ENCODE results near the gene PAK2.
"Not testable (repeated sequence)": the region's sequence is repeated elsewhere in the genome, so short reads cannot be mapped to it uniquely, and the experiment has no call there.

Gene PAK2

DNA sequence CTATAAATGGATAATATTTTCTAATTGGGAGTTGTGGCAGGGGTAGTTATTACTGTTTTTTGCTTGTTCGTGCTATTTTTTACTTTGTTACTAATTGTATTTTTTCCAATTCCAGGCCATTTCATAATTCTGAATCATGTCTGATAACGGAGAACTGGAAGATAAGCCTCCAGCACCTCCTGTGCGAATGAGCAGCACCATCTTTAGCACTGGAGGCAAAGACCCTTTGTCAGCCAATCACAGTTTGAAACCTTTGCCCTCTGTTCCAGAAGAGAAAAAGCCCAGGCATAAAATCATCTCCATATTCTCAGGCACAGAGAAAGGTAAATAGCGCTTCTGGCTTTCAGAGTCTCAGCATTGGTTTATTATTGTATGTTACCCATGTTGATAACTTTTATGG, 42.9 kb downstream of the PAK2 start:
- no peak for DNase-seq (ENCODE audit: low spot score)

DNA sequence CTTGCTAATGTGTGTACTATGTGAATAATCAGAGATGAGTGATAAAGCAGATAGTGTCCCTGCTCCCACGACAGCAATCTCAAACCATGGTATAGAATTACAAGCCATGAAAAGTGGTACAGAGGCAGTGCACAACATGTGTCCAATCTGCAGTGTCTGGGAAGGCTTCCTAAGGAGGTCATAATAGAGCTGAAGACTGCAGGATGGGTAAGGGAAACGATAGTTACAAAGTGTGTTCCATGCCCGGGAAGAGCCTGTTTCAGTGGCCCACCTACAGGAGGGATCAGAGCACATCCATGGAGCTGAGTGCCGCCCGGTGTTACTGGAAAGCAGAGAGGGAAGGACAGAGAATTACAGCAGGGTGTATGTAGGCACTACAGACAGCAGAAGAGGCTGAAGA, 48.9 kb downstream of the PAK2 start:
- no peak for DNase-seq (ENCODE audit: low spot score)

DNA sequence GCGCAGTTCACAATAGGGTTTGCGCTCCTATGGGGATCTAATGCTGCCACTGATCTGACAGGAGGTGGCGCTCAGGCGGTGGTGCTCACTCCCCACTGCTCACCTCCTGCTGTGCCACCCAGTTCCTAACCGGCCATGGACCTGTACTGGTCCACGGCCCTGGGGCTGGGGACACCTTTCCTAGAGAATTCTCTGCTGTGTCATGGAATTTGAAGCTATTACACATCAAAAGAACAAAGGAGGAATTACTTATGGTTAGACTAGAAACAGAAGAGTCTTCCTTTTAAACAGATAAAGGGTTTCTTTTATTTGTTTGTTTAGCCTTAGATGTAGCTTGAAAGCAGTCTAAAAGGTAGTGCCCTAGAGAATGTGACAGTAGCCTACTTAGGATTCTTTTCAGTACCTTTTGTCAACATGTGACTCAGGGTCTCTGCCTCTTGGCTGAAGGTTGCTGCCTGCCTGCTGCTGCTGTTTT, 50.3 kb downstream of the PAK2 start:
- no peak for DNase-seq (ENCODE audit: low spot score)

DNA sequence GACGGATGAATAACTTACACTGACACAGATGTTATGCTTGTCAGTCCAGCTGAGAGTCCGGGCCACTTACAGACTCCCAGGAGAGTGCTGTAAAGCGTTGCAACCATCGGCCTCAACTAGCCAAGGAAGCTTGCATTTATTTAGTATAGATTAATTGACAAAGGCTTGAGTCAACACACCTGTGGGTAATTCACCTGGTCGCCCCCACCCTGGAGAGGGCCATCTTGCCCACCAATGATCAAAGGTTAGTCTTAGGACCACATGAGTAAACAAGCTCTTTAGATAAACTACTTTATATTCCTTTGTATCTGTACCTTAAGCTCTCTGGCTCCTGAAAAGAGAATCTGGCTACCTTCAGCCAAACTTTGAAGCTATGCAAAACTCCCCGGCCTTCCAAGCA, 51.0 kb downstream of the PAK2 start:
- DNase-seq (ENCODE audit: low spot score): no peak

DNA sequence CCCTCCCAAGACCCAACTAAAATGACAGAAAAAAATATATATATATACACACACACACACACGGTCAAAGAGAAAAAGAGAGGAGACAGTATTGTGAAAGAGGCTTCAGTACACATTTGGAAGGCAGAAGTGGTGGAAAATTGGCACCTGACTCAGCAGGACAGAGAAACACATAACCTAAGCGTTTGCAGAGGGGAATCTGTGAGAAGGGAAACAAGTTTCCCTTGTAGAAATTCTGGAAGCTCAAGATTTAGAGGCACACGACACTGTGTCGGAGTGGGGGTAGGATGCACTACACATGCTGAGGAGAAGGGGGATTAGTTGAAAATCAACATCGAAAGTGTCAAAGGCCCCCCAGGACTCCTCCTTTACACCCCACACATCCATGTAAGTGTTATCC, 53.1 kb downstream of the PAK2 start:
- DNase-seq (ENCODE audit: low spot score): peak; percentile 20

DNA sequence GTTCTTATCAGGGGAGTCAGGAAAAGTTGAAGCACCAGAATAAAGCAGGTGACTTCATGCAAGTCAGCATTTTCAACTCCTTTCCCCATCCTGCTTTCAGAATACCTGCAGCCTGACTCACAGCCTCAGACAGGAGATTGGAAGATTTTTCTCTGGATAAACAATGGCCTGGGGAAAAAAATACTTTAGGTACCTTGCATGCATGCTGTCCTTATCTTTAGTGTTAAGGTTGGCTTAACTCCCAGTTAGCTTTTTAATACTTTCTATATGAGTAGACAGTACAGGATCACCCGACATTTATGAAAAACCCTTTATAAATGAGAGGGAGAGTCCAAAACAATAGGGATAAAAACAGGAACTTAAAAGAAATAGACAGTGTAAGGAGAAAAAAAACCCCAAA, 53.6 kb downstream of the PAK2 start:
- DNase-seq (ENCODE audit: low spot score): no peak

DNA sequence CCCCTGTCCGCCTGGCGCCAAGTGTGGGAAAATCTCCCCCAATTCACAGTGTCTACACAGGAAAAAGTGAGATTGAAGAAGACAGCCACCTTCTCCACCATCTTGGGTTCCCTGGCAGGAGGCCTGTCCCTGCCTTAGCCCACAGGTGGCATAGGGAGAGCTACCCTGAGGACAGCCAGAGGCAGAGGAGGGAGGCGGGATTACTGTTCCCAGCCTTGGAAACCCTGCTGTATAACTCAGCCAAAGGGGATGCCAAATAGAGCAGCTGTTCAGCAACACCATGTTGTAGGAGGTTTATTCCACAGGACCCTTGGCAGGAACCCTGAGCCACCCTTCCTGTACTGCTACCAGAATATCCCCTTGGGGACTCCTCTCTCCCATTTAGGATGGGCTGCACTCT, 54.8 kb downstream of the PAK2 start:
- DNase-seq (ENCODE audit: low spot score): no peak

DNA sequence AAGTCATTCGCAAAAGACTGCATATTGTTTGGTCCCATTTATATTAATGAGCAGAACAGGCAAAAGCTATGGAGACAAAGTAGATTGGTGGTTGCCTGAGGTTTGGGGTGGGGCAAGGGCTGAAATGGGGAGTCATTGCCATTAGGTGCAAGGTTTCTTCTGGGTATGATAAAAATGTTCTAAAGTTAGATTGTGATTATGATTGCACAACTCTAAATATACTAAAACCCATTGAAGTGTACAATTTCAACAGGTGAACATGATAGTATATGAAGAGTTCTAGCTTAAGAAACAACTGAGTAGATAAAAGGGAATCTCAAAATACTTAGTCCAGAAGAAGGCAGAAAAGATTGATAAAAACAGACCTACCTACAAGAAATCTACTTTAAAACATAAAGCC, 56.7 kb downstream of the PAK2 start:
- no peak for DNase-seq (ENCODE audit: low spot score)

DNA sequence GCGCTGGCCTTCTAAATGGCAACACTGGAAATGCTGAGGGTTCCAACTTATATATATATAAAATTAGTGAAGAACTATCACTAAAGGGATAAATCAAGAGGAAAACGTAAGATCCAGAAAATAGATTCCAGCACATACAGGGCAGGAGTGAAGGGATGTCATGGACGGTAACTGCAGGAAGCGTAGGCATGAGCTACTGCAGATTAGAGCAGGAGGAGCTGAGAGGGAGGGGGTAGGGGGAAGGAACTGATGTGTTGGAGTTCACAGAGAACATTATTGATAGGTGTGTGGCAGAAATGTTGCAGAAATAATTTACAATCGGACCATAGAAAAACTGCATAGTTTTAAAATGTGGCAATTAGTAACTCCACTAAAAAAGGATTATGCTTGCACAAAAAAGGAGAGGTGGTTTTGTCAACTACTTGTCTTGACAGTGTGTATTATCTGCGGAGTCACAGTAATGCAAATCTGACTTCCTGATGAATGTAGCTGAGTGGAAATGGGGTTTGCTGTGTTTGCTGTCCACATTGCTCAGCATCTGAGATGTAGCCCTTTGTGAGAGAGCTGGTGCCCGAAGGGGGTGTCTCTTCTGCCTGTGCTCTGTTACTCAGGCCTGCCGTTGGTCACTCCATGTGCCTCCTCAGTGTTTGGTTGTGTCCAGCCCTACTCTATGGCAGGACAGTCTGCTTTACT, 61.2 kb downstream of the PAK2 start:
- no peak for DNase-seq (ENCODE audit: low spot score)

DNA sequence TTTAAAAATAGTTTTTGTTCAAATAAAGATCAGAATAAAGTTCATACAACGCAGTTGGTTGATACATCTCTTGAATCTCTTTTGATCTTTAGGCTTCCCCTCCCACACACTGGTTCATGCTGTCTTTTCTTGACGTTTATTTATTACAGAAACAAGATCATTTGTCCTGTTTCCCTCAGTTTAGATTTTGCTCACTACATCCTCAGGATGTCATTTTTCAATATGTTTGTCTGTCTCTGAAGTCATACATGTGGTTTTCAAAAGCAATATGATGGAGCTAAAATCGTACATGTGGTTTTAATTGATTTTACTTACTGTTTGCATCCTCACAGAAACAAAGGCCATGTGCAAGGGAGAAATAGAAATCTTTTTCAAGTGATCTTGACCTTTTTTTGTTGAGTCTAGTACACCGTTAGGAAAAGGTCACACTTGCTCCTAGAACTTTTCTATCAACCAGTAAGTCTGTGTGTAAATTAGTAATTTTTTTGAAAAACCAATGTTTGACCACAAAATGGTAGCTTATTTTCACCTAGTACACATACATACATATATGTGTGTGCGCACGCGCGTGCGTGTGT, 64.3 kb downstream of the PAK2 start:
- DNase-seq (ENCODE audit: low spot score): no peak

DNA sequence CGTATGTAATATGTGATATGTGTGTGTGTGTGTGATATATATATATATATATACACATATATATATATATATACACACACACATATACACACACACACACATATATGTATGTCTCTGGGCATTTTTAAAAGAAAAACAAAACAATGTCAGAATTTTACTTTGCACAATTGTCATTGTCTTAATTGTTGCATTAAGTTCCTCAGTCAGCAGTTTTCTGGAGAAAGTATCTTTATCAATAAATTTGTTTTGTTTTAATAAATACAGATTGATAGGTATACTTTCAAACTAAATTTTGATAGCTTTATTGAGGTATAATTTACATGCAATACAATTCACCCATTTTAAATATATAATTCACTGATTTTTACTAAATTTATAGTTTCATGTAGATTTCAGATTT, 65.1 kb downstream of the PAK2 start:
- DNase-seq (ENCODE audit: low spot score): no peak

DNA sequence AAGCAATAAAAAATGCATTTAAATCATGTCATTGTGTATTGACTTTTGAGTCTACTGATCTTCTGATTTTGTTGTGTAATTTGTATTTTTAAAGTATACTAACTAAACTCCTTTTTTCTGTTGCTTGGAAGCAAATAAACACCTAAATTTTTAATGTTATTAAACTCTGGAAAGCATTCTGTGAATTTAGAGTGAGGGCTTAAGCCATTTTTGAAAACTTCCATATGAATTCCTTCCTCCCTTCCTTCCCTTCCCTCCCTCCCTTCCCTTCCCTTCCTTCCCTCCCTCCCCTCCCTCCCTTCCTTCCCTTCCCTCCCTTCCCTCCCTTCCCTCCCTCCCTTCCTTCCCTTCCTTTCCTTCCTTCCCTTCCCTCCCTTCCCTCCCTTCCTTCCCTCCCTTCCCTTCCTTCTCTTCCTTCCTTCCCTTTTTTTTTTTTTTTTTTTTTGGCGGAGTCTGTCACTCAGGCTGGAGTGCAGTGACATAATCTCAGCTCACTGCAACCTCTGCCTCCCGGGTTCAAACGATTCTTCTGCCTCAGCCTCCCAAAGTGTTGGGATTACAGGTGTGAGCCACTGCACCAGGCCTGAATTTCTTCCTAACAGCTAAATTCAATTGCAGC, 71.4 kb downstream of the PAK2 start:
- DNase-seq (ENCODE audit: low spot score): no peak

DNA sequence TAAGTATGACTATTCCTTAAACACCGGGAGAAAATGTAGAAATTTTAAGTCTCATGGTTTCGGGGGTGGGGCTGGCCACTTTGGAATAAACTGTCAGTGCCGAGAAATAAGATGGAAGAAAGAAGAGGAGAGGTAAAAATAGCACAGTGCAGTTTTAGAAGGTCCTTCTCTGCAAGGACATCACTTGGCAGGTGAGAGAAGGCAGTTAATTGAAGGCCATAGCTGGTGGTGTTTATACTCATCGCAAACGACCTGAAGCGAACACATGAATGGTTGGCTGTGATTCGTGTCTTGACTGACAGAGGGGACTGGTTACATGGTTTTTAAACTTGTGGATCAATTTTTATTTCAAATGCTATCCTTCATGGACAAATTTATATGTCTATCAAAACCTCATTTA, 73.2 kb downstream of the PAK2 start:
- no peak for DNase-seq (ENCODE audit: low spot score)

DNA sequence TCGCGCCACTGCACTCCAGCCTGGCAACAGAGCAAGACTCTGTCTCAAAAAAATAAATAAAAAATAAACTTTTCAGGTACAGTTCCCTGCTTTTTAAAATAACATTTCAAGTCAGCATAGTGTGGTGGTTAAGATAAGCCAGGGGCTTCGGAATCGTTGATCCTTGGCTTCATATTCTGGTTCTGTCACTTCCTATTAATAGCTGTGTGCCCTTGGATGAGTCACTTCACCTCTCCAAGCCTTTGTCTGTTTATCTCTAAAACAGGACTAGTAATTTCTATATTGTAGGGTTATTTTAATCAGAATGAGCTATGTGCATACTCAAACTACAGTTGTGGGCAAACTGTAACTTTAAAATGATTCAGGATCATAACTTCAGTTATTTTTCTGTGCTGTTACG, 74.2 kb downstream of the PAK2 start:
- no peak for DNase-seq (ENCODE audit: low spot score)

DNA sequence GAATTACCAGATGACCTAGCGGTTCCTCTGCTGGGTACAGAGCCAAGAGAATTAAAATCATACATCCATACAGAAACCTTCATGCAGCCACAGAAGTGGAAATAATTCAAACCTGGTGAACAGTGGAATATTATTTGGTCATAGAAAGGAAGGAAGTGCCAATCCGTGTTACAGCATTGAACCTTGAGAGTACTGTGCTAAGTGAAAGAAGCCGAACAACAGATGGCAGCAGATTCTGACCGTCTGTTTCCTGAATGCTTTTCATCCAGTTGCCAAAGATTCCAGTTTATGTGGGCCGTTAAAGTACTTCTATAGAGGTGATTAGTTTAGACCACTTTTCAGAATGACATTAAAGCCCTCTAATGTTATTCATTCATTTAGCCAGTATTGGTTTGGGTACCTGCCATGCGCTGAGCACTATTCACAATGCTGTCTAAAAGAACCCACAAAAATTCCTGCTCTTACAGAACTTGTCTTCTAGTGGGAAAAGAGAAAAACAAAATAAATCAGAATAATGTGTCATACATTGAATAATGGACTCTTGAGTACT, 82.2 kb downstream of the PAK2 start:
- no peak for DNase-seq (ENCODE audit: low spot score)

DNA sequence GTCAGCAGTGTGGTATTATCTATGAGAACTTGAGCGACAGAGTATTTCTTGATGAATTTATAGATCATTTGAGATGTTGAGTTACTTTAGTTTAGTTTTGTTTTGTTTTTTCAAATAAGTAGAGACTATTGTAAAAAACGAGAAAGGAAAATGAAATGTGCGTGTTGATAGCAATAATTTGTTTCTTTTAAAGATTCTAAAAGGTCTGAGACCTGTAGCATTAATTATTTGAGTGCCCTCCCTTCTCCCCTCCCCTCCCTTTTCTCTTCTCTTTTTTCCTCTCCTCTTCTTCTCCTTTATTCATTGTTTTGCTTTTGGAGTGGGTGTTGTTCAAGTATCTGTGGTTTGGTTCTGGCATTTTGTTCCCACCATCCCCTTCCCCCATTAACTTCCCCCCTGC, 90.0 kb downstream of the PAK2 start:
- DNase-seq (ENCODE audit: low spot score): not testable (repeated sequence)

DNA sequence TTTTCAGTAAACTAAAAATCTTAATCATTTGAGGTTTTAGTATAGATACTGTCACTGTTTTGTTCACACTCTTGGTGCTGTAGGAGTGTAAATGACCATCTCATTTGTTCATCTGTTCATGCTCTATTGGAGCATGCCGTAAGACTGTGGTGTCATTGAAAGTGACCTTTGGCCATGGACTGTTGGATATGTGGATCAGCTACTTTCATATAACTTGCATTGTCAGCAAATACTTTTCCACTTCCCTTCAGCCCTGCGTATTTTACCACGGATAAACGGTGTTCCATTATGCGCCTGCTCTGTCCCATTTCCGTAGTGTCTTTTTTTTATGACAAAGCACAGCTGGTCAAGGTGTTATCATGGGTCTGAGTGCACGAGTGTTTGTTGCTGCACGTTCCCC, 95.4 kb downstream of the PAK2 start:
- DNase-seq (ENCODE audit: low spot score): no peak

DNA sequence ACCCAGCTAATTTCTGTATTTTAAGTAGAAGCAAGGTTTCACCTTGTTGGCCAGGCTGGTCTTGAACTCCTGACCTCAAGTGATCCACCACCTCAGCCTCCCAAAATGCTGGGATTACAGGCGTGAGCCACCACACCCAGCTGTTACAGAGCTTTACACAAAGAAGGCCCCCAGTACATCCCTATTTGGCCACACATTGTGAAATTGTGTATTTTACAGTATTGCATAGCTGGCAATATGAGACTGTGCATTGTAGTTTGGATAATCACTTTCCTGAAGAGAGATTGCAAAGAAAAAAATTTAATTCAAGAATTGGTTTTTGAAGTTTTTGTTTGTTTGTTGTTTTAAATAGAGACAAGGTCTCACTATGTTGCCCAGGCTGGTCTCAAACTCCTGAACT, 97.0 kb downstream of the PAK2 start:
- not testable (repeated sequence) for DNase-seq (ENCODE audit: low spot score)

DNA sequence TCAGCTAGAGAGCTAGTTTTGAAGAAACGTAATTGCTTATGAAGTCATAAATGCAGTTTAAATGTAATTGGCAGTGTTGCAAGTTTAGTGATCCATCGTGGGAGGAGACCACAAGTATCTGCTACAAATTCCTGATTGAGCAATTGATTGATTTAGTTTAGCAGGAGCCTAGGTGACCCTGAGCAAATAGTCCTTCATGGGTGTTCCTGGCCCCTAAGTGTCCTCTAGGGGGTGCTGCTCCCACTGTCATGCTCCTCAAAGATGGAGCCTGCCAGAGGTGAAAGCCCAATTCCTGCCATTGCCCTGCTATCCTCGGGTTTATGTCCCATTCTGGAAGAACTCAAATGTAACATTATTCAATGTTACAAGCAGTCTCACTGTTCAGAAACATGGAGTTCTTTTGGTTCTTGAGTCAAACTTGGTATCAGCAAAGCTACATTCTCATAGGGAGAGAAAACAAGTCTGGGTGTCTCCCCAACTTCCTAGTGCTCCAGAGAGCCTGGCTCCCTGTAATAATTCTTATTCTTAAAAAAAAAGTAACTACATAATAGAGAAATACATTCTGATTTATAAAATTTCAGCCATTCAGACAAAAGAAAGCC, 98.3 kb downstream of the PAK2 start:
- peak; percentile 37 for DNase-seq (ENCODE audit: low spot score)

DNA sequence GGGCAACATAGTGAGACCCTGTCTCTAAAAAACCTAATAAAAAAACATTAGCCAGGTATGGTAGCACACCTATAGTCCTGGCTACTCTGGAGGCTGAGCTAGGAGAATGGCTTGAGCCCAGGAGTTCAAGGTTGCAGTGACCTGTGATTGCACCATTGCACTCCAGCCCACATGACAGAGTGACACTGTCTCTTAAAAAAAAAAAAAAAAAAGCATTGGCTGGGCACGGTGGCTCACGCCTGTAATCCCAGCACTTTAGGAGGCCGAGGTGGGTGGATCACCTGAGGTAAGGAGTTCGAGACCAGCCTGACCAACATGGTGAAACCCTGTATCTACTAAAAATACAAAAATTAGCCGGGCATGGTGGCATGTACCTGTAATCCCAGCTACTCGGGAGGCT, 99.7 kb downstream of the PAK2 start:
- DNase-seq (ENCODE audit: low spot score): not testable (repeated sequence)

DNA sequence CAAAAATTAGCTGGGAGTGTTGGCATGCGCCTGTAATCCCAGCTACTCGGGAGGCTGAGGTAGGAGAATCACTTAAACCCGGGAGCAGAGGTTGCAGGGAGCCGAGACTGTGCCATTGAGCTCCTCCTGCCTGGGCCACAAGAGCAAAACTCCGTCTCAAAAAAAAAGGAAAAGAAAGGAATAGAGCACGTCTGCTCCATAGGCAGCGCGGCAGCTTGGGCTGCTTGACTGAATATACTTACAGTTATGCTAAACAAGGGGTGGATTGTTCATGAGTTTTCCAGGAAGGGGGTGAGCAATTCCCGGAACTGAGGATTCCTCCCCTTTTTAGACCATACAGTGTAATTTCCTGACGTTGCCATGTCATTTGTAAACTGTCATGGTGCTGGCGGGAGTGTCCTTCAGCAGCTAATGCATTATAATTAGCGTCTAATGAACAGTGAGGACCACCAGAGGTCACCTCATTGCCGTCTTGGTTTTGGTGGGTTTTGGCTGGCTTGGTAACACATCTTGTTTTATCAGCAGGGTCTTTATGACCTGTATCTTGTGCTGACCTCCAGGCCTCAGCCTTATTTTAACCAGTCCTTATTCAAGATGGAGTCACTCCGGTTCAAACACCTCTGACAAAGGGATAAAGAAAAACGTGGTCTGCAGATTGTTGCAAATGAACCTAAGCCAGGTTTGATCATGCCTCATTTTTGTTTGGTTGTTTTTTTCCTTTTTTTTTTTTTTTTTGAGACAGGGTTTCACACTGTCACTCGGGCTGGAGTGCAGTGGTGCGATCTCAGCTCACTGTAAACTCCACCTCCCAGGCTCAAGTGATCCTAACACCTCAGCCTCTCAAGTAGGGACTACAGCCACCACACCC, 103.1 kb downstream of the PAK2 start:
- no peak for DNase-seq (ENCODE audit: low spot score)
